GM18526 (cell line): ENCODE results near the gene PDE2A.

ENCODE experiments used
- POLR2A ChIP-seq: IDR thresholded peaks from 3 replicates; pipeline ENCODE4 v1.6.1; 2011; ENCODE audit not compliant: insufficient read length; ENCODE audit errors: extremely low read depth

Gene PDE2A

GRCh38 chr11:72583616-72584292 is 90.5 kb downstream of the PDE2A start:
- no peak for TF ChIP-seq POLR2A

- TF ChIP-seq POLR2A: no peak
These were observed 91.1 kb downstream of the PDE2A start for GRCh38 chr11:72583177-72583553.

GRCh38 chr11:72582206-72583176 is 91.7 kb downstream of the PDE2A start:
- no peak for TF ChIP-seq POLR2A

GRCh38 chr11:72581067-72581466 is 93.2 kb downstream of the PDE2A start:
- no peak for TF ChIP-seq POLR2A

- no peak for TF ChIP-seq POLR2A
These were observed 93.6 kb downstream of the PDE2A start for GRCh38 chr11:72580642-72580950.

- TF ChIP-seq POLR2A: no peak
These were observed 94.2 kb downstream of the PDE2A start for GRCh38 chr11:72579816-72580641.

GRCh38 chr11:72578991-72579815 is 95.0 kb downstream of the PDE2A start:
- no peak for TF ChIP-seq POLR2A

- TF ChIP-seq POLR2A: no peak
These were observed 95.7 kb downstream of the PDE2A start for GRCh38 chr11:72578566-72578965.

- no peak for TF ChIP-seq POLR2A
These were observed 96.2 kb downstream of the PDE2A start for GRCh38 chr11:72578051-72578450.

GRCh38 chr11:72577271-72577721 is 96.9 kb downstream of the PDE2A start:
- no peak for TF ChIP-seq POLR2A

GRCh38 chr11:72576661-72577060 is 97.6 kb downstream of the PDE2A start:
- no peak for TF ChIP-seq POLR2A

- TF ChIP-seq POLR2A: no peak
These were observed 98.0 kb downstream of the PDE2A start for GRCh38 chr11:72576243-72576595.

GRCh38 chr11:72575533-72576242 is 98.5 kb downstream of the PDE2A start:
- no peak for TF ChIP-seq POLR2A
